Measurements from ENCODE around the gene CNKSR3.

Gene CNKSR3

DNA sequence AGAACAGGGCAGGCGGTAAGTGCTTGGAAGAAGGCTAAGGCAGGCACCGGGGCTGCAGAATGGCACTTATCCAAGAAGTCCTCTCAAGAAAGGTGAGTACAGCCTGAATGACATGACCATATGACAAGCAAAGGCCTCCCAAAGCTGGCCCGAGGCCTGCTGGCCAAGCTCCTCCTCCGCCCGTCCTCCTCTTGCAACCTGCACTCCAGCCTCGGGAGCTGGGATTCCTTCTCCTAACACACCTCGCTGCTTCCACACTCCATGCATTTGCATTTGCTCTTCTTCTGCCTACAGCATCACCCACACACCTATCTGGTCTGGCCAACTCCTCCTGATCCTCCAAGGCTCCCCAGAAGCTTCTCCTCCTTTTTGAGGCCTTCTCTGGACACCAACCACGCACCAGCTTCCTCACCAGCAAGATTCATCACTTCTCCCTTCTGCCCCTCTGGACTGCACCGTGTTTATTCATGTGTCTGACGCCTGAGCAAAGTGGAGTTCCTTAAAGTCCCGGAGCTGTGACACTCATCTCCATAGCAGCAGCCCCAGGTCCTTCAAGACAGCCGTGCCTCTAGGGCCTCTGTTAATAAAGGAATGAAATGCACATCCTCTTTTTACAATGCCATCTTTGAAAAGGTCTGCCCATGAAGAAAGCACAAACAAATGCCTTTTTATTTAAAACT is 32.3 kb downstream of the CNKSR3 start:
- no peak for DNase-seq

DNA sequence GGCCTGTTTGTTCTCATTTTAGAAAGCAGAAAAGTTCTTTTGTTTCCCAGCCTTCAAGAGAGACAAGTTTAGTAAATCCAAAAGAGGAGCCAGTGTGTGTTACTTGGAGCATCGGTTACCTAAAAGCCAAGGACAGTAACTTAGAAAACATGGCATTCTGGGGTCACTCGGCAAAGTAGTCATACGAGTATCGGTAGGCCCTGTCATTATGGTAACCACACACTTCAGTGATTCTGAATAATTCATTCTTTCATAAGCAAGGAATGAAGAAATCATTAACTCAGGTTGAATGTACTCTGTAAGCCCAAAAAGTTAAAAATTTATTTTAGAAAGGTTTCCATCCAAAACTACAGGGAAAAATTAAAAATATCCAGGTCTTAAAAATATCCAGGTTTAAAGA is 34.0 kb downstream of the CNKSR3 start:
- no peak for DNase-seq

DNA sequence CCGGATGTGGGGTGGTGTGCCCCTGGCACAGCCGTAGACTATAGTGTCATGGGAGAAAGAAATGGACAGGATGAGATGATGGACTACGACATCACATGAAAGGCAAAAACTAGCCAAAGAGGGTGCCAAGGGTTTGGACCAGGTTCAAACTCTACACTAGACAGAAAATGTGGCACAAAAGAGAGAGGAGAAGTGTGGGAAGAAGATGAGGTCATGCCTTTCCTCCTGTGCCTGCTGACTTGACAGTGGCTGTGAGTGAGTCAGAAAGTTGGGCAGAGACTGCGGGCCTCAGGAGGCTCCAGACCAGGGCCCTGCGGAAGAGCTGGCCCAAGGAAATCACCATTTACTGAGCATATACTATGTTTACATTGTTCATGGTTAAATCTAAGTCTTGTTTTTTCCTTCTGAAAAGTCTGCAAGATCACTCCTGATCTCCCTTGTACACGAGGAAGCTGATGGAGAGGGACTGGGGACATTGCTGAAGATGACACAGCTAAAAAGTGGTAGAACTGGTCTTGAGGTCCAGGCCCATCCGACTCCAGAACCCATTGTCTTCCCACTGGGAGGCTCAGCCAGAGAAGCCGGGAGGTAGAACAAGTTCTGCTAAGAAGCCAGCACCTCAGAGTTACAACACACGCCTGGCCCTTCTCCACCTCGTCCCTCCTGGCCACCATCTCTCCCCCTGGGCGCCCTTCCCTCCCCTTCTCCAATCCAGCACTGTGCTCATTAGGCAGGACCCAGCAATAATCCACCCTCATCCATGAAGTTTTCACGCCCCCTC is 35.6 kb downstream of the CNKSR3 start:
- DNase-seq, result peak; percentile 54

DNA sequence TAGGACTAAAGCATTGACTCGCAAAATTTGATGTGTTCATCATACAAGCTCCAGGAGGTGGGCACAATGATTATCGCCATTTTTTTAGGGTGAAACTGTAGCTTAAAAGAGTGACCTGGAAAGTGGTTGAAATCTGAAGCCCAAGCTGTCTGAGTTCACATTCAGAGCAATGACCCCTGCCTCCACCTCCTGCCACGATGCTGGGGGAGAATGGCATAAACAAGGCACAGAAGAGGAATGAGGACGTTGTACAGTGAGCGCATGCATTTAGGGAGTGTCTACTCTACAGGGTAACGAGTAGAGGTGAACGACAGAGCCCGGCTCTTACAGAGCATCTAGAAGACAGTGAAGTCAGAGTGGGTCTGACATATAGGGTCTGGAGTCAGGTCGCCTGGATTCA is 37.2 kb downstream of the CNKSR3 start:
- no peak for DNase-seq

DNA sequence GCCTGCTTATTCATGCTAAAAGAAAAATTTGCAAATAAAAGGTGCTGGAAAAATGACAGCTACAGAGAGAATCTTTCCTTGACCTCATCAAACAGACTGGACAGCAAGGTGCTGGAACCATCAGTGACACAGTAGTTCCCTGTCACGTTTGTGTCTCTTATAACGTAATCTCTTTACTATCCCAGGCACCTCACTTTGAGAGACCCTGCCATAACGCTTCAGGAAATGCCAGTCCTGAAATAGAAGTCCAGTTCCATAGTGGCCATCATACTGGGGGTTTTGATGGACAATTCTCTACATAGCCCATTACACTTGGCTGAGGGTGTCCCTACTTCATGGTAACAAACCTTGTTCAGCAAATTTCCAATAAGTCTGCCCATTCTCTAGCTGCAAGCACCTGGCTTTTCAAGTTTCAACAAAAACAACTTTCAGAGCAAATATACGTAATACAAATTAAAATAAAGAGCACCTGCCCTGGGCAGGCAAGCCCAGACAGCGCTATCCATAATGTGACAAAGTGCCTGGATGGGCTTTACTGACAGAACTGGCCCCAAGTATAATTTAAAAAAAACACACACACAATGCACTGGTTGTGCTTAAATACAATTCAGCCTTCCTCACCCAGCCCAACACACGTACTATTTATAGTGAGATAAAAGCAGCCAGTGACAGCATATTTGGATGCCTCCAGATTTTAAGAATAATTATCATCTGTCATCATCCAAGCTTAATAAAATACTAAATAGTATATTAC is 38.7 kb downstream of the CNKSR3 start:
- DNase-seq, result no peak

DNA sequence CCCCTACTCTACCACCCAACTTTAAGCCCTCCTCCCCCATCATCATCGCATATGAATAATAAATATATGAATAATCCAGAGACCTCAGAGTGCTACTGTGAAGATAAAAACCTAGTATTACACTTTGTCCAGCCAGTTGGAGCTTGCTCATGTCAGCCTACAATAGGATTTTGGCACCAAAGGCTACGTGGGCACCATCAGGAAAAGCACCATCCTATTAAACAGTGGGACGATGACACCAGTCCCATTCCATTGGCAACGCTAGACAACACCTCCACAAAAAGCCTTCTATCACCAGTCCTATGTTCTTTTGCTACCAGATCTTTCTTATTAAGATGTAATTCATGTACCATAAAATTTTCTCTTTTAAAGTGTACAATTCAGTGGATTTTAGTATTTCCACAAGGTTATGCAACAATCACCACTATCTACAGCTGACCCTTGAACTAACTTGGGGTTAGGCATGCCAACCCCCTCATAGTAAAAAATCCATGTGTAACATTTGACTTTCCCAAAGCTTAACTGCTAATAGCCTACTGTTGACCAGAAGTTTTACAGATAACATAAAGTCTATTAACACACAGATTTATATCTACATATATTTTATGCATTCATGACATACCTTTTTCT is 41.1 kb downstream of the CNKSR3 start:
- no peak for DNase-seq

DNA sequence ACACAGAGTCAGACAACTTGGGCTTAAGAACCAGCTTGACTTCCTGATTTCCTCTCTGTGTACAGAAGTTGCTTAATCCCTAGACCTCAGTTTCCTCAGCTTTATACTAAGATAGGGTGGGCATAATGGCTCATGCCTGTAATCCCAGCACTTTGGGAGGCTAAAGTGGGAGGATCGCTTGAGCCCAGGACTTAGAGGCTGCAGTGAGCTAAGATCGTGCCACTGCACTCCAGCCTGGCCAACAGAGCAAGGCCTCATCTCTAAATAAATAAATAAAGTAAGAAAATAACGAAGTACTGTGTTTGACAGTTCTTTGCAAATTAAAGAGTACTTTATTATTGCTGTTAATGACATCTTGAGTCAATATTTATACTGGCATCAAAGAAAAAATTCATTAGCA is 41.7 kb downstream of the CNKSR3 start:
- DNase-seq, result no peak

DNA sequence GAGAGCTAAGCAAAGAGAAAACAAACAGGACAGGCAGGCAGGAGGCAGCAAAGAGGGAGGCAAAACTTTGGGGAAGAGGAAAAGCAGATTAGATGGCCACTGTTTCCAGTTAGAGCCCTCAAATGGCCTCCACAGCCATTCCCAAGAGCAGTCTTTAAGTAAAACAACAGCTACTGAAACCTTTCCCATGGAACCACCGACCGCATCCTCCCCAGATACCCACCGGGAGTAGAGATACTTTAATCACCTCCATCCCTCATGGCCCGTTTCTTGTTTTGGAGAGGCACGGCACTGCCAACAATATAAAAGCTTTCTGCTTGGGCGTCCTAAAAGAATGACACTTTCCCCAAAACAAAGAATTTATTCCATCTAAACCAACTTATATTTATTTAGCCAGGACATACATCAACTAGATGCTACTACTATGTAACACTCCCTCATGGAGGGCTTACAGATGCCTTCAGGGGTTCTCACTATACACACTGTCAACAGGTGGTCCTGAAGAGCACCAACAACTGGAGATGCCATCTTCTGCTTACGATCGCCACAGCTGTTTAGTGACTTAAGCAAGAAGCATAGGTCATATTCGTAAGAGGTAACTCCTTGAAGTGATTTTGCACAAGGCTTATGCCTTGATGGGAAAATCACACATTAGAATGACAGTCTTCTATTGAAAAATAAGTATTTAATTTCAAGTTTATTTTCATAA is 43.4 kb downstream of the CNKSR3 start:
- no peak for DNase-seq

DNA sequence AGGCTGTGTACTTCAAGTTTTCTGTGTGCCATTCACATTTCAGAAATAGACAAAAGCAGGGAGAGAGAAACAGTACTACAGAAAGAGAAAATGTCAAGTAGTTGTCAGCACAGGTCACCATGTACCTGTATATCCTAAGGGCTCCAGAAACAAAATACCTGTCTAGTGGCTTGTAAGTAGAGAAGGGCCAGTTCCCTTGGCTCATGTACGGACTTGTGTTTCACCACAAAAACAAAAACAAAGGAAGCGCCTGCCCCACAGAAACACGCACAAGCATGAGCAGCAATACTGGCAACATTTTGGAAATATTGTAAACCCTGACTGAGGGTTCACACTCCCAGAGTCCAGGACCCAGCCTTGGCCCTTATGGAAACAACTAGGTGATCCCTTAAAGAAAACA is 44.3 kb downstream of the CNKSR3 start:
- no peak for DNase-seq

DNA sequence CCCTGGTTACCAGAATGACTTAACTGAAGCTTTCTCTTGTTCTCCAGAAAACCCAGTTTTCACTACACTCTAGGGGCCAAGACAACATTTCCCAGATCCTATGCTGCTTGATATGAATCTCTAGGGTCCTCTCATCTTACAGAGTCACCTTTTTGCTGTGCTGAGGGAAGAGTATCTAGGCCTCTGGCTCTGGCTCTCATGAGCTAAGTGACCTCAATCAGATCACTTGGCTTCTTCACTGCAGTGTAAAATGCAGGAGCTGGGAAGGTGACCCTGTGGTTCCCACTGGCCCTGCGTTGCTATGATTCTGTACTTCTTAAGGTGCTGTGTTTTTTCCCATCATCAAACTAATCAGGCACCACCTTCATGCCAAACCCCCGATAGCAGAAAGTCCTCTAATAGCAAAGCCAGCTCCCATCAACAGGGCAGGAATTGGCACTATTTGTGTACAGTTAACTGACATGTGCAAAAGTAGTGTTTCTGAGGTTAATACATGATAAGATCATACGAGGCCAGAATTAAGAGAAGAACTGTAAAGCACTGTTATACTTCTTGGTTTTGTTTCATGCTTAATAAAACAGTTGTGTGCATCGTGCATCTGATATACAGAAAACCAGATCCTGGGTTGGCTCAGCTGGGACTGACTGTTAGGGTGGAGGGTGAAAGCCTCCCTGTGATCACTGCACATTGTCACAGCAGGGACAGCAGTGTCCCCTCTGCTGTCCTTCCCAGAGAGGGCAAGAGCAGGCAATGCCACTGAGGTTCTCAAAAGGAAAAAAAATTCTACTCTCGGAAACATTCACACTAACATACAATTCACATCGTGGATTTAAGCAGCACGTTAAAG is 46.7 kb downstream of the CNKSR3 start:
- DNase-seq, result no peak

DNA sequence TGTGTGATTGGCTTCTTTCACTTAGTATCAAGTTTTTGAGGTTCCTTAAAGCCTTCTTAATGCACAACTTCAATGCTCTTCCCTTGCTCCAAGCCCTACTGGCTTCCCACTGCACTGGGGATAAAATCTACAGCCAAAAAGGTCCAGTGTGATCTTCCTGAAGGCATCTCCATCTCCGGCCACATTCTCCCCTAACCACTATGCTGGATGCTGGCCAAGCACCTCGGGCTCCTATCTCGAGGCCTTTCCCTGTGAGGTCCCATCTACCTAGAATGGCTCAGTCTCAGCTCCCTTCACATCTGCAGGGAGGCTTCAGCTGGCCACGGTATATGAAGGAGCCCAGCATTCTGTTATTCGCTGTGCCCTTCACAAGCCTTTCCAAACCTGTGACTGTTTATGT is 48.1 kb downstream of the CNKSR3 start:
- no peak for DNase-seq

DNA sequence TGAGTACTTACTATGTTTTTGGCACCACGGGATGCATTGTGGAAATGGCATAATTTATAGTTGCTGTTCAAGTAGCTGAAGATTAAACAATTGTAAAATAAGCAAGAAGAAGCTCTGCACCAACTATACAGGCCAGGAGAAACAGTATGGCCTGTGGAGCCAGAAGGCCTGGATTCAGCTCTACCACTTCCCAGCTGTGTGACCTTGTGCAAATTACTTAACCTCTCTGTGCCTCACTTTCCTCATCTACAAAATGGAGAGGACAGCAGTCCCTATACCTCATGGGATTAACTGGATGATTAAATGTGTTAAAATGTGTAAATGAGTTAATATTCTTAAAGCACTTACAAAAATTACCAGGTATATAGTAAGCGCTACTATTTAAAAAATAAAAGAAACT is 49.1 kb downstream of the CNKSR3 start:
- DNase-seq, result no peak

DNA sequence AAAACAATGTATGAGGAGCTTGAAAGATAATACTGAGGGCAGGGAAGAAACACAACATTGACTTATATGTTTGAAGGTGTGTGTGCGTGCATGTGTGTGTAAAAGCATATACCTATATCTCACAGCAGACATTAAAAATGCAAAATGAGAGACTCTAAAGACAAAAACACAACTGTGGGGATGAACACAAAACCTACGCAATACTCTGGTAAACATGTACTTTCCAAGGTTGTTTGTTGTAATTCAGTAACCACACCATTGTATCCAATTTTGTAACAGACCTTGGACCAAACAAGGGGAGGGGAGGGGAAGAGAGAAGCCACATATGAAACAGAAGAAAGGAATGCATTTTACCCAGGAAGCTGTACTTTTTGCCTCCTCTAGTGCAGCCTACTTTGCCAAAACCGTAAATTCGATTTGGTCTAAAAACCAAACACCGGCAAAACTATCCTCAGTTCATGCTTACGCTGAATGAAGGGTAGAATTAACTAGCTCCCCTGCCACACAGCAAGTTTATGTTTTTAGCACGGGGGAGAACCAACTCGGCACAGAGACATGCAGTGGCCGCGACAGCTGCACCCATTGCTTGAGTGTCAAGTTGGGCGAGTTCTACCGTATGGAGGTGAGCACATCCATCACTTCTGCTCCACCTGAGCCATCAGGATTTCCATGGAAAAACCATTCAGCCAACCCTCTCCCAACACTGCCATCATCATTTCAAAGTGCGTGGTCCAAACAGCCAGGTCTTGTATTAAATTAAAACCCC is 50.0 kb downstream of the CNKSR3 start:
- DNase-seq, result peak; percentile 42

DNA sequence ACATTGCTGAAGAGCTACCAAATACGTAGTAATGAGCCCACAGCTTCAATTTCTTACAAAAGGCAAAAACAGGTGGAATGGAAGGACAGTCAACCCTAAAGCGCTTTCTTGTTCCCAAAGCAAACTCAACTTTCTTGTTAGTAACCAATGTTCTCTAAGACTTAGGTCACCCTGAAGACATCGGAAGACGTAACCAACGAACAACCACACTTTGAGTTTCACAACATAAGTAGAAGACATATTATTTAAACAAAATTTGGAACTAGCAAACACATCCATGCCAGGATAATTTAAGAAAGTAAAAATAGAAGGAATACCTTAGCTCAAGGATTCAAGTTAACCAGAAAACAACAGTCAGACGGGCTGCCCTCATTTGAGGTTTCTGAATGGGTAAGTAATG is 51.0 kb downstream of the CNKSR3 start:
- no peak for DNase-seq

DNA sequence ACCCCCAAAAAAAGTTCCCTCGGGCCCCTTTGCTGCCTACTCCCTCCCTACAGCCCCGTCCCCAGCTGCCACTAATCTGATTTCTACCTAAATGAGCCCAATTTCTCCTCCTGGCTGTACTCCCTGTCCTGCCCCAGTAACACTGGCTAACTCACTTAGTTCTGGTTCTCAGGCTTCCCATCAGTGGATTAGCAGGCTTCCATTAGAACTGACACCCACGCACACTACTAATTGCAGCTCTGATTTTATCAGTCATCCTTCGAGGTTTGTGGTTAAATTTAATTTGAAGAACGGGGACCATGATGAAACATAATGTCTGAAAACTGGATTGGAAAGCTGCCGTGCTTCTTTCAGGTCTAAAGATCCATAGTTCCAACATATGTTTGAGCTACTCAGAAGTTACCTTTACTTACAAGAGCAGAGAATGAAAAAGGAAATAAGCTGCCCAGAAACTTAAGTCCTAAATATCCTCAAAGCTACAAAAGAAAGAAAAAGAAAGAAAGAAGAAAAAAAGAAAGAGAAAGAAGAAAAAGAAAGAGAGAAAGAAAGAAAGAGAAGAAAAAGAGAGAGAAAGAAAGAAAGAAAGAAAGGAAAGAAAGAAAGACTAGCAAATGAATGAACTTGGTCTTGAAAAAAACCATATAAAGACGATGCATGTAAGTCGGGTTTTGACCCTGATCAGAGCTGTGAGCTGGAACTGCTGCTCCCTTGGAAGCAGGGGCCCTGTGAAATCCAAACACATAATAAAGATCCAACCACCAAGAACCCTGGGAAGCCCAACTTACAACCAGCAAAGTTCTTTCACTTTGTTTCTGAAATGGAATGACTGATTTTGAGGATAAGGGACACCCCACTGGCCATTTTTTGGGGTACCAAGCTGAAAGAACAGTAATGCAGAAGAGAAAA is 51.7 kb downstream of the CNKSR3 start:
- DNase-seq, result peak; percentile 30

DNA sequence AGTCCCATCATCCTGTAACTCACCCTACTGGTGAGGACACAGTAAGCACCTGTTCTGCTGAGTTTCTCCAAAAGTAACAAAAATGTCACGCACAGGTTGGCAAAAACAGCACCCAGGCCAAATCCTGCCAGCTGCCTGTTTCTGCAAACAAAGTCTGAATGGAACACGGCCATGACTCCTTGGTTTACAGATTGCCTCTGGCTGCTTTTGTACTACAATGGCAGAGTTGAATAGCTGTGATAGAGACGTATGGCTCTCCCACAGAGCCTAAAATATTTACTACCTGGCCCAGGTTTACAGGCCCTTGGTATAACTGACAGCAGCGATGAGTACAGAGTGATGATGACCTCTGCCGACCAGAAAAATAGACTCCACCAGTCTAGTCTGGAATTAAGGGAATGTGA is 52.6 kb downstream of the CNKSR3 start:
- DNase-seq, result no peak

DNA sequence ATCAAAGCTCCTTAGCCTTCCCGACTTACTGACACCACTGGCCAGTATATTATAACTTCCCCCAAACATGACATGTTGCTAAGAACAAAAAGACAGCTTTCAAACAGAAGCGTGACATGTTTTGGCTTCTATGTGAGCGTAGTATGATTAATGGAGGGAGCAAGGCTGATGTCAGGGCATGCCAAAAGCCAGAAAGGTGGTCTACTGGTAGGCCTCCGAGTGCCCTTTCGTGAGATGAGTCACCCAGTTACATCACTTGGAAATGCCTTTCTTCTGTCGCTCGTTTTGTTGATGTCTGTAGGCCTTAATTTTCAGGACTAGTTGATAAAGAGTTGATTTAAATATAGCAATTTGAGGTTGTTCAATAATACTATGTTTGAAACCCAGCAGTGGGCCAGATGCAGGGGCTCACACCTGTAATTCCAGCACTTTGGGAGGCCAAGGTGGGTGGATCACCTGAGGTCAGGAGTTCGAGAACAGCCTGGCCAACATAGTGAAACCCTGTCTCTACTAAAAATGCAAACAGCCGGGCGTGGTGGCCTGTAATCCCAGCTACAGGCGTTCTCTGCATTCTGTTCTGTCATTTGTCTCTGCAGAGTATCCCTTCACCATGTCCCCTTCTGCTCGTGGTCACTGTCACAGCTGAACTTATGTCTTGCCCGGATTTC is 53.3 kb downstream of the CNKSR3 start:
- peak; percentile 39 for DNase-seq

DNA sequence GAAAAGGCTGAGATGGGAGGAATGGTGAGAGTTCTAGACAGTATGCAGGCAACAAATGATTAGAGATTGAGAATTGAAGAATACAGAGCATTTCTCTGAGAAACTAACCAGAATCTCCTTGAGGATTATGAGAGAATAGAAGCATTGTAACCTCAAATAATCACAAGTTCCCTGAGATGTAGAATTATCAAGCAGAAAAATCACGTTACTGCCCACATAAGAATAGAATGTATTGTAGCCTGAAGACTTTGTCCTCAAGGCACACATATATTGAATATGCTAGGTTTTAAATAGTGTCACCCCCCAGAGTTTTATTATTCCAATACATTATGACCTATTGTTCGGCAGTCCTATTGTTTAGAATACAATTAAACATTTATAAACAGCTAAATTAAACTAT is 57.2 kb downstream of the CNKSR3 start:
- no peak for DNase-seq

DNA sequence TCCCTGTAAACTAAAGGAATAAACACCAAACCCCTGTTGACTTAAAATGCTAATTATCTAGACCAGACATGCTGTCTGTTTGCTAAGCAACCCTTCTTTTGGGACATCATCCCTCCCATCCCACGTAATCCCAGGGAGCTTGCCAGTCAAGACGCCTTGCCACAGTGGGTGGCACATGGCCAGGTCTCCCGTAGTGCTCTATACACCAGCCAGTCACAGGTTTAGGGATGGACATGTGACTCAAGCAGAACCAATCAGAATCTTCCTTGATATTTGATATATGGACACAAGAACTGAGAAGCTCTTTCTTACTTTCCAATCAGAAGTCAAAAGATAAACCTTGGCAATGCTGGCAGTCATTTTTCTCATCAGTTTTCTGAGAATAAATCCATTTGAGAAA is 60.0 kb downstream of the CNKSR3 start:
- no peak for DNase-seq

All from fibroblast of upper back skin (primary cell).